ENCODE results near the gene ADAM23.

Gene ADAM23

GRCh38 chr2:206642075-206643025 is 199.0 kb downstream of the ADAM23 start, which contains the start of gene FAM237A:
TSS of gene FAM237A (plus strand) at chr2:206642487. CDS start at chr2:206644237, 1,750 bp downstream.
- peak; percentile 3 for DNase-seq (ENCODE audit: low read depth)

- DNase-seq (ENCODE audit: low read depth): no peak
Measured at GRCh38 chr2:206647985-206648384, 204.7 kb downstream of the ADAM23 start.

- DNase-seq (ENCODE audit: low read depth): no peak
Measured at GRCh38 chr2:206657087-206657486, 213.8 kb downstream of the ADAM23 start.

- DNase-seq (ENCODE audit: low read depth): no peak
Measured at GRCh38 chr2:206665251-206665650, 221.9 kb downstream of the ADAM23 start.
